SKM-1 treated with dmso at 0.1 percent for 144 hours (cell line): Measurements from ENCODE around the gene KRT82.
"Not testable (repeated sequence)": the region's sequence is repeated elsewhere in the genome, so short reads cannot be mapped to it uniquely, and the experiment has no call there.

ENCODE experiments used
- DNase-seq: peaks from one replicate; lab custom pipeline; 2025; ENCODE audit not compliant: unreplicated experiment; lab: John Stamatoyannopoulos, UW

Gene KRT82

GRCh38 chr12:52413202-52413601 lies 7.1 kb upstream of the KRT82 start:
- no peak for DNase-seq

- DNase-seq, result no peak
Measured at GRCh38 chr12:52411815-52412214, 5.7 kb upstream of the KRT82 start.

- DNase-seq, result not testable (repeated sequence)
Measured at GRCh38 chr12:52410589-52411248, 4.6 kb upstream of the KRT82 start.

GRCh38 chr12:52407918-52408317 lies 1.8 kb upstream of the KRT82 start:
- DNase-seq, result no peak

- no peak for DNase-seq
Measured at GRCh38 chr12:52404951-52405350, 1.2 kb downstream of the KRT82 start.

GRCh38 chr12:52403561-52403960 lies 2.6 kb downstream of the KRT82 start:
- DNase-seq, result no peak

- no peak for DNase-seq
Measured at GRCh38 chr12:52402873-52403540, 3.1 kb downstream of the KRT82 start.

GRCh38 chr12:52402377-52402776 lies 3.8 kb downstream of the KRT82 start:
- DNase-seq, result no peak

- DNase-seq, result no peak
Measured at GRCh38 chr12:52401926-52402325, 4.2 kb downstream of the KRT82 start.

- DNase-seq, result no peak
Measured at GRCh38 chr12:52401526-52401925, 4.6 kb downstream of the KRT82 start.

- DNase-seq, result no peak
Measured at GRCh38 chr12:52400906-52401305, 5.2 kb downstream of the KRT82 start.

- DNase-seq, result no peak
Measured at GRCh38 chr12:52399756-52400155, 6.4 kb downstream of the KRT82 start.

GRCh38 chr12:52398176-52398575 lies 8.0 kb downstream of the KRT82 start:
- no peak for DNase-seq

GRCh38 chr12:52396656-52397055 lies 9.5 kb downstream of the KRT82 start:
- no peak for DNase-seq

GRCh38 chr12:52395761-52396434 lies 10.2 kb downstream of the KRT82 start:
- no peak for DNase-seq

GRCh38 chr12:52394836-52395405 lies 11.2 kb downstream of the KRT82 start:
- DNase-seq, result no peak

GRCh38 chr12:52392465-52393007 lies 13.6 kb downstream of the KRT82 start:
- no peak for DNase-seq

- no peak for DNase-seq
Measured at GRCh38 chr12:52391618-52392002, 14.5 kb downstream of the KRT82 start.

GRCh38 chr12:52390739-52391617 lies 15.2 kb downstream of the KRT82 start:
- no peak for DNase-seq

GRCh38 chr12:52389313-52390207 lies 16.6 kb downstream of the KRT82 start:
- no peak for DNase-seq
